Thyroid gland (tissue), 4 donors: ENCODE data around the gene CSTPP1.

Source experiments
- CTCF ChIP-seq, 6 experiments: fragments of 200-600 bp in 3 of 6; fragments of 450-650 bp in 3 of 6; sonication (generic) in 3 of 6; IDR thresholded peaks; one replicate each; pipeline ENCODE4 v1.5.1; 2016 to 2019; ENCODE audit warnings: antibody characterized with exemption in 6 of 6, mild to moderate bottlenecking in 2 of 6, inconsistent platforms in 1 of 6, moderate library complexity in 1 of 6
- POLR2A ChIP-seq, 2 donors: fragments of 450-650 bp; IDR thresholded peaks; one replicate each; pipeline ENCODE4 v1.6.1; 2017; ENCODE audit warnings: antibody characterized with exemption in 2 of 2, mild to moderate bottlenecking in 2 of 2, moderate library complexity in 1 of 2

- TF ChIP-seq CTCF (IDR thresholded peaks at IDR 0.05) (no peak), POLR2A (IDR thresholded peaks at IDR 0.05) (no peak)
Measured at GRCh38 chr11:47178737-47179654, 242.4 kb downstream of the CSTPP1 start.
